Raji (cell line): ENCODE data around the gene APOBEC2.
A peak's percentile ranks its signal among the peaks of the same experiment; 100 is the strongest.

Experiments
- POLR2A ChIP-seq: IDR thresholded peaks from 2 replicates; pipeline ENCODE4 v1.6.1; 2011; ENCODE audit warnings: low read depth, low read length, control low read depth; ENCODE audit not compliant: insufficient read depth

Gene APOBEC2

GRCh38 chr6:41071501-41071922, 18.5 kb downstream of the APOBEC2 start:
- TF ChIP-seq POLR2A = no peak

- TF ChIP-seq POLR2A = peak; percentile 82
Observed at GRCh38 chr6:41071923-41072835, 19.2 kb downstream of the APOBEC2 start, which contains the start of gene OARD1. OARD1 (minus strand) TSS chr6:41072356; CDS start chr6:41071634, 722 bp downstream.

GRCh38 chr6:41072836-41073202, 19.8 kb downstream of the APOBEC2 start, which contains the start of gene NFYA:
NFYA (plus strand) TSS chr6:41072974; CDS start chr6:41079090, 6,116 bp downstream.
- peak; percentile 53 for TF ChIP-seq POLR2A

- TF ChIP-seq POLR2A = peak; percentile 82
Observed at GRCh38 chr6:41073203-41073967, 20.4 kb downstream of the APOBEC2 start.

GRCh38 chr6:41073968-41074691, 21.1 kb downstream of the APOBEC2 start:
- no peak for TF ChIP-seq POLR2A

GRCh38 chr6:41074692-41075436, 21.9 kb downstream of the APOBEC2 start:
- no peak for TF ChIP-seq POLR2A

GRCh38 chr6:41075651-41076626, 22.9 kb downstream of the APOBEC2 start:
- TF ChIP-seq POLR2A = no peak

GRCh38 chr6:41077536-41077935, 24.5 kb downstream of the APOBEC2 start:
- TF ChIP-seq POLR2A = no peak

GRCh38 chr6:41078101-41078500, 25.1 kb downstream of the APOBEC2 start:
- no peak for TF ChIP-seq POLR2A

- TF ChIP-seq POLR2A = no peak
Observed at GRCh38 chr6:41079080-41079479, 26.1 kb downstream of the APOBEC2 start.

- no peak for TF ChIP-seq POLR2A
Observed at GRCh38 chr6:41080621-41081020, 27.6 kb downstream of the APOBEC2 start.

- TF ChIP-seq POLR2A = no peak
Observed at GRCh38 chr6:41083072-41083471, 30.1 kb downstream of the APOBEC2 start.

GRCh38 chr6:41085182-41085581, 32.2 kb downstream of the APOBEC2 start:
- TF ChIP-seq POLR2A = no peak
